ENCODE data around the gene NR3C2.

DNA sequence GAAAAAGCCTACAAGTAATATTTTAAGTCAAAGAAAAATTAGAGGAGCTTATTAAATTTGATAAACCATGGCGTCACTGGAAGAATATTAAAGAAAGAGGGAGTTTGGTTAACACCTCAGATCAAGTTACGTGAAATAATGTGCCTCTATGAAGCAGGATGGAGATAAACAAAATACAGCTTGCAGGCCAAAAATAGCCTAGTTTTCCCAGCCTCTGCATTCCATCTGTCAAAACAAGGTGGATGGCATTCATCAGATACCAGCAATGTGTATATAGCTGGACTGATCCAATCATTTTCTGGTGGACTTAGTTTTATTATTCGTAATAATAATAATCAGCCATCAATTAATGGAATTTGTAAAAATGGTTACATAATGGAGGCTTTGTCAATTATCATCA lies 230.7 kb downstream of the NR3C2 start:
- no peak for TF ChIP-seq EZH2 (IDR thresholded peaks at IDR 0.05; ENCODE audit: borderline replicate concordance, low read depth, low read length, severe bottlenecking)
- TF ChIP-seq, protein P1, sequence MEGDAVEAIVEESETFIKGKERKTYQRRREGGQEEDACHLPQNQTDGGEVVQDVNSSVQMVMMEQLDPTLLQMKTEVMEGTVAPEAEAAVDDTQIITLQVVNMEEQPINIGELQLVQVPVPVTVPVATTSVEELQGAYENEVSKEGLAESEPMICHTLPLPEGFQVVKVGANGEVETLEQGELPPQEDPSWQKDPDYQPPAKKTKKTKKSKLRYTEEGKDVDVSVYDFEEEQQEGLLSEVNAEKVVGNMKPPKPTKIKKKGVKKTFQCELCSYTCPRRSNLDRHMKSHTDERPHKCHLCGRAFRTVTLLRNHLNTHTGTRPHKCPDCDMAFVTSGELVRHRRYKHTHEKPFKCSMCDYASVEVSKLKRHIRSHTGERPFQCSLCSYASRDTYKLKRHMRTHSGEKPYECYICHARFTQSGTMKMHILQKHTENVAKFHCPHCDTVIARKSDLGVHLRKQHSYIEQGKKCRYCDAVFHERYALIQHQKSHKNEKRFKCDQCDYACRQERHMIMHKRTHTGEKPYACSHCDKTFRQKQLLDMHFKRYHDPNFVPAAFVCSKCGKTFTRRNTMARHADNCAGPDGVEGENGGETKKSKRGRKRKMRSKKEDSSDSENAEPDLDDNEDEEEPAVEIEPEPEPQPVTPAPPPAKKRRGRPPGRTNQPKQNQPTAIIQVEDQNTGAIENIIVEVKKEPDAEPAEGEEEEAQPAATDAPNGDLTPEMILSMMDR (IDR thresholded peaks at IDR 0.05; ENCODE audit: borderline replicate concordance, extremely low read depth, low read length, poor library complexity, severe bottlenecking) = no peak
